HG03575 (cell line): ENCODE results near the gene NIN.
"Not testable (repeated sequence)": the region's sequence is repeated elsewhere in the genome, so short reads cannot be mapped to it uniquely, and the experiment has no call there.

Experiments
- ATAC-seq: cut with Tn5 transposase; IDR thresholded peaks from one replicate; pipeline ENCODE4 v1.9.1; 2021; ENCODE audit not compliant: unreplicated experiment, insufficient number of reproducible peaks, low FRiP score; ENCODE audit errors: extremely low read depth

Gene NIN

GRCh38 chr14:50821510-50822464, 9.2 kb downstream of the NIN start:
- ATAC-seq: no peak

- no peak for ATAC-seq
Observed at GRCh38 chr14:50820786-50821509, 10.0 kb downstream of the NIN start.

GRCh38 chr14:50819303-50819702, 11.7 kb downstream of the NIN start:
- not testable (repeated sequence) for ATAC-seq

- ATAC-seq: no peak
Observed at GRCh38 chr14:50816395-50817047, 14.4 kb downstream of the NIN start.

- ATAC-seq: not testable (repeated sequence)
Observed at GRCh38 chr14:50815526-50815925, 15.4 kb downstream of the NIN start.

GRCh38 chr14:50815058-50815457, 15.9 kb downstream of the NIN start:
- not testable (repeated sequence) for ATAC-seq

GRCh38 chr14:50814161-50814560, 16.8 kb downstream of the NIN start:
- ATAC-seq: no peak

- no peak for ATAC-seq
Observed at GRCh38 chr14:50813544-50813863, 17.5 kb downstream of the NIN start.

GRCh38 chr14:50812856-50813543, 18.0 kb downstream of the NIN start:
- ATAC-seq: no peak

- no peak for ATAC-seq
Observed at GRCh38 chr14:50812180-50812579, 18.8 kb downstream of the NIN start.

- no peak for ATAC-seq
Observed at GRCh38 chr14:50808053-50808452, 22.9 kb downstream of the NIN start.

GRCh38 chr14:50806241-50806933, 24.6 kb downstream of the NIN start:
- no peak for ATAC-seq

- ATAC-seq: no peak
Observed at GRCh38 chr14:50805396-50805795, 25.6 kb downstream of the NIN start.

GRCh38 chr14:50804181-50804721, 26.7 kb downstream of the NIN start:
- ATAC-seq: no peak

- no peak for ATAC-seq
Observed at GRCh38 chr14:50801706-50802105, 29.3 kb downstream of the NIN start.

- ATAC-seq: no peak
Observed at GRCh38 chr14:50800032-50800431, 30.9 kb downstream of the NIN start.

GRCh38 chr14:50798048-50798421, 32.9 kb downstream of the NIN start:
- ATAC-seq: no peak

- ATAC-seq: no peak
Observed at GRCh38 chr14:50797250-50798047, 33.5 kb downstream of the NIN start.
